T-helper 2 cell (primary cell): ENCODE results near the gene COL11A1.
"Not testable (repeated sequence)": the region's sequence is repeated elsewhere in the genome, so short reads cannot be mapped to it uniquely, and the experiment has no call there.

ENCODE experiments used
- DNase-seq, 5 experiments: peaks; one replicate each; pipeline versions ENCODE4 v3.0.0 to v3.0.0-alpha.2; 2012 to 2022

Gene COL11A1

GRCh38 chr1:103075316-103076000 is 32.9 kb downstream of the COL11A1 start:
- DNase-seq = no peak

- DNase-seq = no peak
These were observed 34.1 kb downstream of the COL11A1 start for GRCh38 chr1:103074224-103074623.

GRCh38 chr1:103069201-103069600 is 39.1 kb downstream of the COL11A1 start:
- DNase-seq = no peak

GRCh38 chr1:103063921-103064320 is 44.4 kb downstream of the COL11A1 start:
- DNase-seq = no peak

- no peak for DNase-seq
These were observed 49.9 kb downstream of the COL11A1 start for GRCh38 chr1:103058391-103058790.

DNA sequence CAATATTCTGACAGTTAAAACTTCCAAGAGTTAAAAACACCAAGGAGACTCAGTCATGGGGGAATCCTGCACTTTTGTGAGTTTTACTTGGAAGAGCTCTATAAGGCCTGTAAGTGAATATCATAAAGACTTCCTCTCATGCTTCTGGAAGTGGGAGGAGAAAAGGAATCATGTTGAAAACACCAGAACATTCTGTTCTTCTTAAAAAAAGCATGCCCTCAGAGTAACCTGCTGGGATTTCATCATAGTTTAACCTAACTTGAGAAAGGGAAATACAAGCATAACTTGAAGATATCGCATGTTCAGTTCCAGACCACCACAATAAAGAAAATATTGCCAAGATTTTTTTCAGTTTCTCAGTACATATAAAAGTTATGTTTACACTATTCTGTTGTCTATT is 51.9 kb downstream of the COL11A1 start:
- DNase-seq = no peak

DNA sequence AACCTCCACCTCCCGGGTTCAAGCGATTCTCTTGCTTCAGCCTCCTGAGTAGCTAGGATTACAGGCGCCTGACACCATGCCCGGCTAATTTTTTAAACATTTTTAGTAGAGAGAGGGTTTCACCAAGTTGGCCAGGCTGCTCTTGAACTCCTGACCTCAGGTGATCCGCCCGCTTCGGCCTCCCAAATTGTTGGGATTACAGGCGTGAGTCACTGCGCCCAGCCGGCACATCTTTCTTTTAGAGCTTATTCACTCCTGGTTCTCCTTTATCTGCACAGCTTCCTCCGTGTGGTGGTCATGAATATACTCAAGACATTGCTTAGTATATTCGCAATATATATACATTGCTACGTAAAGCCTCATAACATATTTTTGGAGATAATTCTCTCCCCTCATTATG is 80.2 kb downstream of the COL11A1 start:
- DNase-seq = not testable (repeated sequence)

GRCh38 chr1:103025858-103026409 is 82.4 kb downstream of the COL11A1 start:
- no peak for DNase-seq

GRCh38 chr1:103024051-103024450 is 84.3 kb downstream of the COL11A1 start:
- DNase-seq = no peak

GRCh38 chr1:103002005-103002404 is 106.3 kb downstream of the COL11A1 start:
- DNase-seq = no peak

GRCh38 chr1:102978874-102979273 is 129.4 kb downstream of the COL11A1 start:
- DNase-seq = no peak

GRCh38 chr1:102977292-102977691 is 131.0 kb downstream of the COL11A1 start:
- DNase-seq = no peak

GRCh38 chr1:102970496-102971078 is 137.7 kb downstream of the COL11A1 start:
- DNase-seq = peak in 1 of 5 experiments; percentile 28

DNA sequence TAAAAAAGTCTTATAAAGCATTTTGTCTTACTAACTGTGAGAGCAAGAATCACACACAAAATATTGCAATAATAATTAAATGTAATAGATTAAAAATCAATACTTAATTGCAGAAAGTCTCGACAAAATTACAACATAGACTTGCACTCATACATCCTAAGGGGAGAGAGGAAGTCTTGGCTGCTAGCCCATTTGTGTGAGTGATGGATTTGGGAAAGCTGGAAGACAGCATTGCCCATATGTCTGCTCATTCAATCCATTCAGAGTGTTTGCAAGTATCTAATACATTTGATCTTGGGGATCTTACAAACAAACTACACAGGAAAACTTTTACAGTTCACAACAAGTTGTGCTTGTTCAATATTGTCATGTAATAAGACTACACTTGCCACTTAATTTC is 140.5 kb downstream of the COL11A1 start:
- no peak for DNase-seq

GRCh38 chr1:102961549-102961948 is 146.8 kb downstream of the COL11A1 start:
- DNase-seq = no peak

- no peak for DNase-seq
These were observed 153.7 kb downstream of the COL11A1 start for GRCh38 chr1:102954576-102954975.

DNA sequence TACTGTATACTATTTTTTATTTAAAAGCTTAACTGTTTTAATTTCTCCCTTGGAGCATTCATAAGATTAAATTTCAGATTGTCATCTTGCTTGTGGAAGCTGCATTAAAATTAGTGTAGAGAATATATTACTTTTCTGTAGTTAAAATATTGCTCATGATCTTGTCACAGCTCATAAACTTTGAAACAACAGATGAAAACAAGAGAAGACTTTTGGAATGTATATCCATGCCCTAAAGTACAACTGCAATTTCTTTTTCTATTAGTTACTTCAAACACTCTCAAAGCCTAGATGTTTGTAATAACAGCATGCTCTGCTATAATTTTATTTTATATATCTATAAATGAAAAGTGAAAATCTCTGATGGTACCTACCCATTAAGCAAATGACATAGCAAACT is 155.9 kb downstream of the COL11A1 start:
- no peak for DNase-seq

DNA sequence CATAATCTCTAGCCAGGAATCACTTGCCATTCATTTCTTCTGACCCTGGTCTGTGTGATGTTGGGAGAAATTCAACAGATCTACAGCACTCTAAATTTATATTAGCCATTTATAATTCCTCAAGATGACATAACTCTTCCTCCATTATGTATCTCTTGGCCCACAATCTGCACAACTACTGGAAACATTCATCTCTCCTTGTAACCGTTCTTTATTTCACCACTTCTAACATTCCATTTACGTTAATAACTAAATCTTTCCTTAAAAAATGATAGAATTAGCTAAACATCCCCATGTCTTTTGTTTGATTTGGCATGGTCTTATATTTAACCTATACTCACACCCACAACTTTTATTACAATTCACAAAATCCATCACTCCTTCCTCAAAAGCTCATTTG is 166.0 kb downstream of the COL11A1 start:
- no peak for DNase-seq

GRCh38 chr1:102941366-102941947 is 166.9 kb downstream of the COL11A1 start:
- DNase-seq = no peak

GRCh38 chr1:102937401-102937800 is 170.9 kb downstream of the COL11A1 start:
- DNase-seq = no peak

DNA sequence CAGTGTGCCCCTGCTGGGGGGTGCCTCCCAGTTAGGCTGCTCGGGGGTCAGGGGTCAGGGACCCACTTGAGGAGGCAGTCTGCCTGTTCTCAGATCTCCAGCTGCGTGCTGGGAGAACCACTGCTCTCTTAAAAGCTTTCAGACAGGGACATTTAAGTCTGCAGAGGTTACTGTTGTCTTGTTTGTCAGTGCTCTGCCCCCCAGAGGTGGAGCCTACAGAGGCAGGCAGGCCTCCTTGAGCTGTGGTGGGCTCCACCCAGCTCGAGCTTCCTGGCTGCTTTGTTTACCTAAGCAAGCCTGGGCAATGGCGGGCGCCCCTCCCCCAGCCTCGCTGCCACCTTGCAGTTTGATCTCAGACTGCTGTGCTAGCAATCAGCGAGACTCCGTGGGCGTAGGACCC is 175.0 kb downstream of the COL11A1 start:
- not testable (repeated sequence) for DNase-seq

GRCh38 chr1:102919659-102920058 is 188.7 kb downstream of the COL11A1 start:
- DNase-seq = no peak

GRCh38 chr1:102901996-102902395 is 206.3 kb downstream of the COL11A1 start:
- no peak for DNase-seq

GRCh38 chr1:102899935-102900334 is 208.4 kb downstream of the COL11A1 start:
- no peak for DNase-seq
